ENCODE results near the gene PARVA.

Gene PARVA

DNA sequence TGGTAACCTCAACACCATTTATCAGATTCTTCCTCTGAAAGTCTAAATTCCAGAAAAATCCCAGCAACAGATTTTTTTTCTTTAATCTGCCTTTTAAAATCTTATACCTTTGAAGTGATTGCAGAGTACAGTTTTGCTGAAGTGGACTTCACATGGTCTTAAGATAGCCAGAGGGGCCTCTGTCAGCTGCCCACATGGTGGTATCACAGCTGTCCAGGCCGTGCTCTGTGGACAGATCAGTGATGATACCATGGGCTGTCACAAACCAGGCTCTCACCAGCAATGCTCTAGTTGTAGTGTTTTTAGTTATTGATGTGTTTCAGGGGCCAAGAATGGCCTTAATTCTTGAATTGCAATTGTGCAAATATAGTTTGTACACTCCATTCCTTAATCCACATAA lies 44.0 kb downstream of the PARVA start:
- Histone ChIP-seq H3K36me3 (no peaks in the 10 kb centered on the region), H3K27ac (no peak overlapping the region), H3K9me3 (no peaks in the 10 kb centered on the region), H3K4me3 (ENCODE audit: low read depth in 1 of 2, low read length in 1 of 2) (no peak overlapping the region), H3K4me1 (ENCODE audit: control insufficient read depth in 1 of 2, insufficient read depth in 1 of 2, low read depth in 1 of 2, low read length in 1 of 2) (no peaks in the 10 kb centered on the region), H3K27me3 (no peaks in the 10 kb centered on the region)
- no peak for TF ChIP-seq CTCF (IDR thresholded peaks at IDR 0.05)

DNA sequence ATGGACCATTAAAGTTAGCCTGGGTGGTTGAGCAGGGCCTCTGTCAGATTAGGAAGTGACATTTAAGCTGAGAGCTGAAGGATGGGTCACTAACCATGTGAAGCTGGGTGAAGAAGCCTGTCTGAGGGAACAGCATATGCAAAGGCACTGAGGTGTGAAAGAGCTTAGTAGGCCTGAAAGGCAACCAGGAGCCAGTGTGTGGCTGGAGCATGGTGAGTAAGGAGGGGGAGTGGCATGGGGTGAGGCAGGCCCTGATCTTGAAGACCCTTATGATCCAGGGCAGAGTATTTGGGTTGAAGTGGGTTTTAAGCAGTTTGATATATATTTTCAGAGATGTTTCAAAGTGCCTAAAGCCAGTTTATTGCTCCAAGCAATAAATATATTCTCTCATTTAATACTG lies 48.8 kb downstream of the PARVA start:
- H3K27ac ChIP-seq = no peak overlapping the region
- H3K9me3 ChIP-seq = no peaks in the 10 kb centered on the region
- H3K27me3 ChIP-seq = no peaks in the 10 kb centered on the region
- H3K4me1 ChIP-seq (ENCODE audit: control insufficient read depth in 1 of 2, insufficient read depth in 1 of 2, low read depth in 1 of 2, low read length in 1 of 2) = no peaks in the 10 kb centered on the region
- no peak overlapping the region for H3K4me3 ChIP-seq (ENCODE audit: low read depth in 1 of 2, low read length in 1 of 2)
- H3K36me3 ChIP-seq = no peaks in the 10 kb centered on the region
- TF ChIP-seq CTCF (IDR thresholded peaks at IDR 0.05) = no peak

DNA sequence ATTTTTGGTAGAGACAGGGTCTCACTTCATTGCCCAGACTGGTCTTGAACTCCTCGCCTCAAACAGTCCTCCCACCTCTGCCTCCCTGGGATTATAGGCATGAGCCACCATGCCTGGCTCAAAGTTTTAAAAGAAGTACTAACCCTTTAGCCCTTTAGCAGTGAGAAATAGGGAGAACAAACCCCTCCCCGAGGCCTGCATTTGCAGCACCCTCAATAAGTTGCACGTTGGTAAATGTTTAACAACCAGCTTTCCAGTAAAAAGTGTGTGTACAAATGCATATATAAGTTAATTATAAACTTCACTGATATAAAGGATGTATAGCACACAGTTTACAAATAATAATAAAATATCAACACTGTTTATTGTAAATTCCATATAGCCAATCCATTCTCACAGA lies 51.8 kb downstream of the PARVA start:
- Histone ChIP-seq H3K4me3 (ENCODE audit: low read depth in 1 of 2, low read length in 1 of 2) (no peak overlapping the region), H3K4me1 (ENCODE audit: control insufficient read depth in 1 of 2, insufficient read depth in 1 of 2, low read depth in 1 of 2, low read length in 1 of 2) (no peaks in the 10 kb centered on the region), H3K27me3 (no peaks in the 10 kb centered on the region), H3K36me3 (no peaks in the 10 kb centered on the region), H3K9me3 (no peaks in the 10 kb centered on the region), H3K27ac (no peak overlapping the region)
- no peak for TF ChIP-seq CTCF (IDR thresholded peaks at IDR 0.05)

- no peak for TF ChIP-seq CTCF (IDR thresholded peaks at IDR 0.05)
- Histone ChIP-seq H3K4me3 (ENCODE audit: low read depth in 1 of 2, low read length in 1 of 2) (no peak overlapping the region), H3K36me3 (no peaks in the 10 kb centered on the region), H3K27me3 (no peaks in the 10 kb centered on the region), H3K27ac (no peak overlapping the region), H3K4me1 (ENCODE audit: control insufficient read depth in 1 of 2, insufficient read depth in 1 of 2, low read depth in 1 of 2, low read length in 1 of 2) (no peaks in the 10 kb centered on the region), H3K9me3 (no peaks in the 10 kb centered on the region)
Observed at GRCh38 chr11:12430351-12430750, 53.0 kb downstream of the PARVA start.

DNA sequence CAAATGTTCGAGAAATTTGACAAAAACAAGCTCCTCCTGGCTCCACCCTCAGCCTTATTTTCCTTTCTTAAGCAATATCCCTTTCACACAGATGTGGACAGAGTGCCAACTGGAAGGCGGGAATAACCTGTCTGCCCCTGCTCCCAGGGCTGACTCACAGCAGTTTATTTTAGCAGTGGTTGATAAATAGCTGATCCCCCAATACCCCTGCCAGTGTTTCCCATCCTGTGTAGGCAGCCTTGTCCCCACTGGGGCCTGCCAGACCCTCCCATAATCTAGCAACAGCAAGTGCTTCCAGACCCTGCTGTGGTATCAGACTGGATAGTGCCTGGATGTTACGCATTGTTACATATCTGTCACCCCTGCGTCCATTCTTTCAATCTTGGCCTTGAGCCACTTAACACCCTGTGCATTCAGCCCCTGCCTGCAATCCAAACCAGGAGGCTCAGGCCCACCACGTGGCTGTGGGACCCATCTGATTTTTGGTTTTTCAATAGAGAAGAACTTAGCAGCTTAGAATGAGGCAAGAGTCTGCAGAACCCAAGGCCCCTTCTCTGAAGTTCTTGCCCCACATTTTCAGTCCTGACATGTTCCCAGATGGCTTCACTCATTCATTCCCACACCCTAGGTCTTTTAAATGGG lies 53.7 kb downstream of the PARVA start:
- no peak for TF ChIP-seq CTCF (IDR thresholded peaks at IDR 0.05)
- Histone ChIP-seq H3K36me3 (no peaks in the 10 kb centered on the region), H3K27ac (no peak overlapping the region), H3K4me1 (ENCODE audit: control insufficient read depth in 1 of 2, insufficient read depth in 1 of 2, low read depth in 1 of 2, low read length in 1 of 2) (no peaks in the 10 kb centered on the region), H3K4me3 (ENCODE audit: low read depth in 1 of 2, low read length in 1 of 2) (no peak overlapping the region), H3K27me3 (no peaks in the 10 kb centered on the region), H3K9me3 (no peaks in the 10 kb centered on the region)

DNA sequence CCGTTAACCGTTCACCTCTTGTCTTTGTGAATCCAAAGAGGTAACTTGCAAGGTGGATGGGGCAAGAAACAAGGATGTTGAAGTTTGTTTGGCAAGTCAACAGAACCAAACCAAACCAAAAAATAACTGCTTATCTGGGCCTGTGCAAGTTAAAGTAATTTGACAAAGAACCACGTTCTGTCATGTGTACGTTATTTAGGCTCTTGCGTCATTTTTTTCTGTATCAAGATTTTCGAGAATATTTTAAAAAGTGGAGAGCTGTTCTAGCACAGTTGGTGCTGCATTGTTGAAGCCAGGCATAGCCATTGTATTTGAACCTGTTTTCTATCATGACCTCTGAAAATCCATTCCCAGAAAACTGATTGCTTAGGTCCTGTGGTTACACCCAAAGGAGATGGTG lies 55.1 kb downstream of the PARVA start:
- Histone ChIP-seq H3K27me3 (no peaks in the 10 kb centered on the region), H3K4me1 (ENCODE audit: control insufficient read depth in 1 of 2, insufficient read depth in 1 of 2, low read depth in 1 of 2, low read length in 1 of 2) (no peaks in the 10 kb centered on the region), H3K9me3 (no peaks in the 10 kb centered on the region), H3K4me3 (ENCODE audit: low read depth in 1 of 2, low read length in 1 of 2) (no peak overlapping the region), H3K36me3 (no peaks in the 10 kb centered on the region), H3K27ac (no peak overlapping the region)
- no peak for TF ChIP-seq CTCF (IDR thresholded peaks at IDR 0.05)
